Endothelial cell of umbilical vein (primary cell): Measurements from ENCODE around the gene BCAS3. TPM values are rescaled to one million over a fixed set of nuclear protein-coding genes. Genes with fewer than 3 reads are reported as not detected.

Source experiments
- BruUV-seq: library from RNA; stranded (reverse); fragments of 400-500 nt; replicated peaks from 2 replicates; lab custom pipeline; 2021; lab: Mats Ljungman, UMichigan
- CTCF ChIA-PET: fragments of 300-600, 350-600 bp; sonication (Branson Sonifier 250); formaldehyde crosslinking; loops from one replicate; lab custom pipeline; 2021; ENCODE audit warnings: antibody characterized with exemption, inconsistent platforms; lab: Charles Lee
- POLR2A ChIA-PET: fragments of 300-600, 350-600 bp; sonication (Branson Sonifier 250); formaldehyde crosslinking; loops from one replicate; lab custom pipeline; 2021; ENCODE audit warnings: antibody characterized with exemption, inconsistent platforms; lab: Charles Lee
- DNase-seq: peaks from one replicate; pipeline ENCODE4 v3.0.0-alpha.2; 2011; ENCODE audit warnings: low read depth, low spot score
- FAIRE-seq: peaks from 2 replicates; lab custom pipeline; 2011; peaks lifted over from hg19 to GRCh38; lab: Jason Lieb, UNC
- H2AFZ ChIP-seq: 2 replicates; pipeline ENCODE4 v1.6.0; 2012; ENCODE audit warnings: low read depth, low read length, control low read depth, inconsistent platforms
- H3K27ac ChIP-seq: 2 replicates; pipeline ENCODE4 v1.5.1; 2011; ENCODE audit warnings: low read depth, mild to moderate bottlenecking, control low read depth, low read length, moderate library complexity; ENCODE audit not compliant: insufficient read depth
- H3K27me3 ChIP-seq, 2 experiments: 2 replicates each; pipeline versions ENCODE4 v1.6.0 to v1.6.1; 2011; ENCODE audit warnings: low read length in 2 of 2, mixed read lengths in 1 of 2; ENCODE audit not compliant: control insufficient read depth in 2 of 2, insufficient read depth in 2 of 2
- H3K36me3 ChIP-seq, 2 experiments: 2 replicates in 1 of 2; 3 replicates in 1 of 2; pipeline ENCODE4 v1.5.1; 2011; ENCODE audit warnings: low read length in 2 of 2, mild to moderate bottlenecking in 1 of 2, moderate library complexity in 1 of 2; ENCODE audit not compliant: control insufficient read depth in 2 of 2, insufficient read depth in 2 of 2; ENCODE audit errors: extremely low read depth in 1 of 2
- H3K4me1 ChIP-seq: 3 replicates; pipeline ENCODE4 v1.5.1; 2011; ENCODE audit warnings: mild to moderate bottlenecking, low read length; ENCODE audit not compliant: control insufficient read depth, insufficient read depth; ENCODE audit errors: extremely low read depth
- H3K4me2 ChIP-seq: 2 replicates; pipeline ENCODE4 v1.6.1; 2011; ENCODE audit warnings: low read length, control low read depth, mixed read lengths; ENCODE audit not compliant: insufficient read depth
- H3K4me3 ChIP-seq, 3 experiments: fragments of 200-600 bp in 1 of 3; sonication (generic), shearing (Covaris generic) in 1 of 3; replicated peaks in 1 of 3; 2 replicates each; pipeline ENCODE4 v1.5.1; 2011 to 2016; ENCODE audit warnings: control low read depth in 3 of 3, low read length in 3 of 3, mild to moderate bottlenecking in 2 of 3, inconsistent platforms in 1 of 3, low read depth in 1 of 3, moderate library complexity in 1 of 3; ENCODE audit not compliant: insufficient read depth in 1 of 3
- H3K79me2 ChIP-seq: 2 replicates; pipeline ENCODE4 v1.6.0; 2012; ENCODE audit warnings: low read length, inconsistent platforms; ENCODE audit not compliant: control insufficient read depth, insufficient read depth
- H3K9ac ChIP-seq: replicated peaks from 2 replicates; pipeline ENCODE3; 2011; ENCODE audit warnings: low read length, control low read depth; ENCODE audit not compliant: insufficient read depth; ENCODE audit errors: extremely low read depth
- H3K9me1 ChIP-seq: replicated peaks from 3 replicates; pipeline ENCODE4 v1.6.0; 2011; ENCODE audit warnings: mild to moderate bottlenecking, low read length; ENCODE audit not compliant: control insufficient read depth, insufficient read depth; ENCODE audit errors: extremely low read depth
- H3K9me3 ChIP-seq: replicated peaks from 2 replicates; pipeline ENCODE4 v1.5.1; 2012; ENCODE audit warnings: low read length, inconsistent platforms; ENCODE audit not compliant: control insufficient read depth, insufficient read depth
- H4K20me1 ChIP-seq: replicated peaks from 2 replicates; pipeline ENCODE3; 2011; ENCODE audit warnings: mild to moderate bottlenecking, low read length; ENCODE audit not compliant: control insufficient read depth, insufficient read depth; ENCODE audit errors: extremely low read depth
- EZH2 ChIP-seq: IDR thresholded peaks from 2 replicates; pipeline ENCODE4 v1.6.1; 2012; ENCODE audit warnings: borderline replicate concordance, low read depth, mild to moderate bottlenecking, moderate library complexity, low read length, inconsistent platforms; ENCODE audit not compliant: severe bottlenecking
- FOS ChIP-seq: IDR thresholded peaks from 2 replicates; pipeline ENCODE4 v1.6.1; 2011; ENCODE audit warnings: mild to moderate bottlenecking, low read length, moderate library complexity, borderline replicate concordance; ENCODE audit not compliant: insufficient read depth
- GATA2 ChIP-seq: IDR thresholded peaks from 2 replicates; pipeline ENCODE4 v1.7.0; 2011; ENCODE audit warnings: low read depth, mild to moderate bottlenecking, moderate library complexity, mixed read lengths, low read length; ENCODE audit not compliant: insufficient read length, insufficient read depth
- JUN ChIP-seq: IDR thresholded peaks from 2 replicates; pipeline ENCODE4 v1.6.1; 2011; ENCODE audit warnings: borderline replicate concordance, low read depth; ENCODE audit not compliant: insufficient read length, insufficient read depth
- MYC ChIP-seq: IDR thresholded peaks from one replicate; pipeline ENCODE4 v1.6.1; 2011; ENCODE audit warnings: mild to moderate bottlenecking, low read depth, low read length
- POLR2A ChIP-seq: IDR thresholded peaks from 2 replicates; pipeline ENCODE4 v1.6.1; 2012; ENCODE audit warnings: low read depth, mild to moderate bottlenecking, control low read depth, low read length
- POLR2AphosphoS5 ChIP-seq: IDR thresholded peaks from 2 replicates; pipeline ENCODE4 v1.6.1; 2012; ENCODE audit warnings: low read depth, mild to moderate bottlenecking, control low read depth, low read length, moderate library complexity; ENCODE audit not compliant: insufficient read depth
- dilution Hi-C: fragments of 300-500 bp; cut with MboI; formaldehyde crosslinking; loops from one replicate; pipeline ENCODE4 v1.15.0; 2019; ENCODE audit warnings: low sequenced_read_pairs; ENCODE audit not compliant: extremely low pct_ligation_motif_present
- intact Hi-C: fragments of 100-400 bp; cut with micrococcal nuclease; formaldehyde crosslinking; loops from one replicate; pipeline ENCODE4 v1.10.0; 2022
- polyA plus RNA-seq, 4 experiments: library from polyadenylated mRNA; depleted of rRNA in 3 of 4; stranded (reverse) in 3 of 4; unstranded in 1 of 4; fragments of >200 nt; gene quantifications; 2 replicates each; pipeline versions ENCODE4 v1.2.1 to v1.2.3, GENCODE V29; 2011 to 2012; ENCODE audit warnings: missing spikeins in 1 of 4
- total RNA-seq: library from RNA; stranded (reverse); gene quantifications from 2 replicates; pipeline ENCODE4 v1.2.3, GENCODE V29; 2021
- TF ChIP-seq, protein P1 (sequence below), 2 donors: IDR thresholded peaks; 1 replicate in 1 of 2; 2 replicates in 1 of 2; pipeline ENCODE4 v1.5.1; 2011; ENCODE audit warnings: low read length in 2 of 2, mild to moderate bottlenecking in 2 of 2, moderate library complexity in 2 of 2, control low read depth in 1 of 2, inconsistent platforms in 1 of 2, low read depth in 1 of 2; ENCODE audit not compliant: insufficient read depth in 1 of 2; ENCODE audit errors: extremely low read depth in 1 of 2

The BCAS3 gene
- total and polyA plus RNA-seq, 2 donors (not counting 3 experiments of a cell fraction or from before 2014, with no cell fraction given), result 8.2 to 16.0 TPM

- DNase-seq (no peak), FAIRE-seq (no peak)
- BruUV-seq, result no TSS peak
- TF ChIP-seq GATA2 (no peak), POLR2A (no peak), EZH2 (no peak), POLR2AphosphoS5 (no peak), MYC (no peak), JUN (no peak), FOS (no peak)
- TF ChIP-seq, protein P1, sequence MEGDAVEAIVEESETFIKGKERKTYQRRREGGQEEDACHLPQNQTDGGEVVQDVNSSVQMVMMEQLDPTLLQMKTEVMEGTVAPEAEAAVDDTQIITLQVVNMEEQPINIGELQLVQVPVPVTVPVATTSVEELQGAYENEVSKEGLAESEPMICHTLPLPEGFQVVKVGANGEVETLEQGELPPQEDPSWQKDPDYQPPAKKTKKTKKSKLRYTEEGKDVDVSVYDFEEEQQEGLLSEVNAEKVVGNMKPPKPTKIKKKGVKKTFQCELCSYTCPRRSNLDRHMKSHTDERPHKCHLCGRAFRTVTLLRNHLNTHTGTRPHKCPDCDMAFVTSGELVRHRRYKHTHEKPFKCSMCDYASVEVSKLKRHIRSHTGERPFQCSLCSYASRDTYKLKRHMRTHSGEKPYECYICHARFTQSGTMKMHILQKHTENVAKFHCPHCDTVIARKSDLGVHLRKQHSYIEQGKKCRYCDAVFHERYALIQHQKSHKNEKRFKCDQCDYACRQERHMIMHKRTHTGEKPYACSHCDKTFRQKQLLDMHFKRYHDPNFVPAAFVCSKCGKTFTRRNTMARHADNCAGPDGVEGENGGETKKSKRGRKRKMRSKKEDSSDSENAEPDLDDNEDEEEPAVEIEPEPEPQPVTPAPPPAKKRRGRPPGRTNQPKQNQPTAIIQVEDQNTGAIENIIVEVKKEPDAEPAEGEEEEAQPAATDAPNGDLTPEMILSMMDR (IDR thresholded peaks at IDR 0.05; ENCODE audit: extremely low read depth in 1 of 2, insufficient read depth in 1 of 2, low read depth in 1 of 2, low read length in 2 of 2), result no peak
- CTCF ChIA-PET, result no interaction called here
- Histone ChIP-seq H3K36me3 (no peaks in the 10 kb centered on the region), H3K4me1 (no peaks in the 10 kb centered on the region), H3K9me3 (no peaks in the 10 kb centered on the region), H2AFZ (no peak overlapping the region), H3K9ac (no peak overlapping the region), H3K27ac (no peak overlapping the region), H3K4me2 (no peak overlapping the region), H3K9me1 (no peaks in the 10 kb centered on the region), H3K79me2 (no peaks in the 10 kb centered on the region), H4K20me1 (no peaks in the 10 kb centered on the region), H3K27me3 (no peaks in the 10 kb centered on the region), H3K4me3 (no peak overlapping the region)
- dilution Hi-C loops (no loop called here), intact Hi-C loops (no loop called here)
- POLR2A ChIA-PET, result no interaction called here
These were observed 286.5 kb downstream of the BCAS3 start for GRCh38 chr17:60964160-60964559.
